ENCODE measurements around the gene SUPT4H1.

Gene SUPT4H1

GRCh38 chr17:58311429-58311894 is 40.5 kb downstream of the SUPT4H1 start:
- Histone ChIP-seq H3K36me3 (ENCODE audit: insufficient read depth, low read length) (no peaks in the 10 kb centered on the region), H3K27ac (no peak overlapping the region), H3K4me3 (no peak overlapping the region), H3K9ac (ENCODE audit: insufficient read length) (no peak overlapping the region), H3K9me3 (ENCODE audit: low read depth, low read length) (no peaks in the 10 kb centered on the region)
- TF ChIP-seq FOXP2 (optimal IDR thresholded peaks at IDR 0.05; ENCODE audit: control extremely low read depth, extremely low read length, insufficient read depth) (no peak), POLR2AphosphoS5 (IDR thresholded peaks at IDR 0.05; ENCODE audit: borderline replicate concordance, low read depth, low read length) (no peak), EZH2 (IDR thresholded peaks at IDR 0.05) (no peak)
- DNase-seq (ENCODE audit: low read depth, low spot score) = no peak

- Histone ChIP-seq H3K27ac (no peak overlapping the region), H3K4me3 (no peak overlapping the region), H3K9me3 (ENCODE audit: low read depth, low read length) (no peaks in the 10 kb centered on the region), H3K9ac (ENCODE audit: insufficient read length) (no peak overlapping the region), H3K36me3 (ENCODE audit: insufficient read depth, low read length) (no peaks in the 10 kb centered on the region)
- TF ChIP-seq FOXP2 (optimal IDR thresholded peaks at IDR 0.05; ENCODE audit: control extremely low read depth, extremely low read length, insufficient read depth) = no peak
- no peak for TF ChIP-seq EZH2 (IDR thresholded peaks at IDR 0.05)
- TF ChIP-seq POLR2AphosphoS5 (IDR thresholded peaks at IDR 0.05; ENCODE audit: borderline replicate concordance, low read depth, low read length) = no peak
- DNase-seq (ENCODE audit: low read depth, low spot score) = no peak
These were observed 41.2 kb downstream of the SUPT4H1 start for GRCh38 chr17:58310511-58311428.

GRCh38 chr17:58309918-58310259 is 42.1 kb downstream of the SUPT4H1 start:
- no peak for TF ChIP-seq EZH2 (IDR thresholded peaks at IDR 0.05)
- no peak overlapping the region for H3K4me3 ChIP-seq
- H3K27ac ChIP-seq = no peak overlapping the region
- H3K9ac ChIP-seq (ENCODE audit: insufficient read length) = no peak overlapping the region
- no peaks in the 10 kb centered on the region for H3K36me3 ChIP-seq (ENCODE audit: insufficient read depth, low read length)
- DNase-seq (ENCODE audit: low read depth, low spot score) = no peak
- no peaks in the 10 kb centered on the region for H3K9me3 ChIP-seq (ENCODE audit: low read depth, low read length)

GRCh38 chr17:58308985-58309917 is 42.8 kb downstream of the SUPT4H1 start:
- no peak overlapping the region for H3K27ac ChIP-seq
- DNase-seq (ENCODE audit: low read depth, low spot score) = no peak

GRCh38 chr17:58308173-58308984 is 43.6 kb downstream of the SUPT4H1 start:
- no peak for TF ChIP-seq POLR2AphosphoS5 (IDR thresholded peaks at IDR 0.05; ENCODE audit: borderline replicate concordance, low read depth, low read length)
- TF ChIP-seq EZH2 (IDR thresholded peaks at IDR 0.05) = no peak
- TF ChIP-seq FOXP2 (optimal IDR thresholded peaks at IDR 0.05; ENCODE audit: control extremely low read depth, extremely low read length, insufficient read depth) = no peak
- no peak overlapping the region for H3K4me3 ChIP-seq
- no peaks in the 10 kb centered on the region for H3K9me3 ChIP-seq (ENCODE audit: low read depth, low read length)
- DNase-seq (ENCODE audit: low read depth, low spot score) = no peak
- H3K9ac ChIP-seq (ENCODE audit: insufficient read length) = no peak overlapping the region
- no peak overlapping the region for H3K27ac ChIP-seq
- H3K36me3 ChIP-seq (ENCODE audit: insufficient read depth, low read length) = no peaks in the 10 kb centered on the region

More at GRCh38 chr17:58308985-58309917, 42.8 kb downstream of the SUPT4H1 start:
- no peak overlapping the region for H3K4me3 ChIP-seq
- no peaks in the 10 kb centered on the region for H3K9me3 ChIP-seq (ENCODE audit: low read depth, low read length)
- no peak for TF ChIP-seq POLR2AphosphoS5 (IDR thresholded peaks at IDR 0.05; ENCODE audit: borderline replicate concordance, low read depth, low read length)
- no peak for TF ChIP-seq EZH2 (IDR thresholded peaks at IDR 0.05)
- no peak for TF ChIP-seq FOXP2 (optimal IDR thresholded peaks at IDR 0.05; ENCODE audit: control extremely low read depth, extremely low read length, insufficient read depth)
- no peak overlapping the region for H3K9ac ChIP-seq (ENCODE audit: insufficient read length)
- no peaks in the 10 kb centered on the region for H3K36me3 ChIP-seq (ENCODE audit: insufficient read depth, low read length)

GRCh38 chr17:58307468-58308172 is 44.4 kb downstream of the SUPT4H1 start:
- H3K4me3 ChIP-seq = no peak overlapping the region
- no peak overlapping the region for H3K9ac ChIP-seq (ENCODE audit: insufficient read length)
- H3K27ac ChIP-seq = no peak overlapping the region
- no peak for TF ChIP-seq POLR2AphosphoS5 (IDR thresholded peaks at IDR 0.05; ENCODE audit: borderline replicate concordance, low read depth, low read length)
- TF ChIP-seq EZH2 (IDR thresholded peaks at IDR 0.05) = no peak
- TF ChIP-seq FOXP2 (optimal IDR thresholded peaks at IDR 0.05; ENCODE audit: control extremely low read depth, extremely low read length, insufficient read depth) = no peak
- H3K9me3 ChIP-seq (ENCODE audit: low read depth, low read length) = no peaks in the 10 kb centered on the region
- H3K36me3 ChIP-seq (ENCODE audit: insufficient read depth, low read length) = no peaks in the 10 kb centered on the region
- no peak for DNase-seq (ENCODE audit: low read depth, low spot score)

GRCh38 chr17:58306131-58306951 is 45.7 kb downstream of the SUPT4H1 start:
- H3K4me3 ChIP-seq = no peak overlapping the region
- no peak for TF ChIP-seq POLR2AphosphoS5 (IDR thresholded peaks at IDR 0.05; ENCODE audit: borderline replicate concordance, low read depth, low read length)
- TF ChIP-seq EZH2 (IDR thresholded peaks at IDR 0.05) = no peak
- TF ChIP-seq FOXP2 (optimal IDR thresholded peaks at IDR 0.05; ENCODE audit: control extremely low read depth, extremely low read length, insufficient read depth) = no peak
- no peak overlapping the region for H3K9ac ChIP-seq (ENCODE audit: insufficient read length)
- no peak overlapping the region for H3K27ac ChIP-seq
- DNase-seq (ENCODE audit: low read depth, low spot score) = no peak
- H3K9me3 ChIP-seq (ENCODE audit: low read depth, low read length) = no peaks in the 10 kb centered on the region
- no peaks in the 10 kb centered on the region for H3K36me3 ChIP-seq (ENCODE audit: insufficient read depth, low read length)
